HL-60/S4 (cell line): Measurements from ENCODE around the gene ANK3.

Source experiments
- in situ Hi-C: fragments of 300-500 bp; cut with MboI; formaldehyde crosslinking; loops from 2 replicates; pipeline ENCODE4 v1.14.3; 2022; ENCODE audit warnings: low sequenced_read_pairs

ANK3 gene

DNA sequence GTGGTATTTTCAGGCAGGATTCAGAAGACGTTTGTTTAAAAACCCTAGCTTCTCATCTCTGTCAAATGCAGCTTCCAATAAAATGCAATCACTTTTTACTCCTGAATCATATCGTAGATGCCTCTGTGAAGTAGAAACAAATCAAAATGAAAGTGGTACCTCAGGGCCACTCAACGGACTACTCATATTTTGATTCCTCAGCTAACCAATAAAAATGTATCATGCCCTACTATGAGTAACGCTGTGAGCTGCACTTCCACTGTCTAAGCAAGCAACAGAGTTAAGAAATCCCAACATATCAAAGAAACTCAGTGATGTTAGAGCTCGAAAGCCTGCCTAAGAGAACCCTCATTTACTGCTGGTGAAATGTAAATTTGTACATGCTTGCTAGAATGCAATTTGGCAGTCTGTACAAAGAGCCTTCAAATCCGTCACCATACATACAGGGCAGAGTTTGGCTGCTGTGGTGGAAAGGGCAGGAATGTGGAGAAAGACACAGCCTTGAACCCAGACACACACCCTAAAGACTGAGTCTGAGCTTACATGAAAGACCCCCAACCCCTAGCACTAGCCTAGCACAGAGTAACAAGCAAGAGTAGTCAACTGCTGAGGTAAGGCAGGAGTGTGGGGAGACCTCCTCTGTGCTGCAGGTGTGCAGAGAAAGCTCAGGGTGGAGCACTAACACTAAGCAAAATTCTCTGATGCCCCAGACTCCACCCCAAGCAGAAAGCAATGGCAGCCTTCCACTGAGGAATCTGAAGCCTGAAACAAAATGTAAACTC is 151.5 kb downstream of the ANK3 start:
- in situ Hi-C loops, result no loop called here

DNA sequence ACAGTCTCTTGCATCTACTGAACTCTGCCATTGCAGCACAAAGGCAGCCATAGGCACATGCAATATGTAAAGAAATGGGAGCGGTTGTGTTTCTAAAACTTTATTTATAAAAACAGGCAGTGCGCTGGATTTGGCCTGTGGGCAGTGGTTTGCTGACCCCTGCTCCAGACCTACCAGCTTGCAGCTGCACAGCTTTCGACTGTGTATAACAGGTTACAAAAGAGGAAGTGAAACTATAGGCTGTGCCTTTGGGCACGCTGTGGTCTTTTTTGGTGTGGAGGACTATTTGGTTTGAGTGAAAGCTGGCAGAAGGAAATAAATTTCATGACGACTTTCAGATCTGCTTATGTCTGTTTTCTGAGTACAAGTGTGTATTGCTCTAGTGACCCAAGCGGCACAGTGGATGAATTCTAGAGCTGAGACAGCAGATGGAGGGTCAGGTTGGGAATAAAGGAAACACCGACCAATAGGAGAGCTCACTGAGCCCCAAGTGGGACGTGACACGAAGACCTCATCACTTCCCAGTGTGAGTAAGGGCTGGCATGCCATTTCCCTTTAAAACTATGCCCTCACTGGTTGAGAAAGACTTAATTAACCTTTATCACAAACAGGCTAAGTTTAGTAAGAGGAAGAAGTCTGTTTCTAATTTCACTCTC is 152.7 kb downstream of the ANK3 start:
- in situ Hi-C loops, result no loop called here

- in situ Hi-C loops, result no loop called here
These were observed 154.7 kb downstream of the ANK3 start for GRCh38 chr10:60235001-60235400.

- in situ Hi-C loops, result no loop called here
These were observed 155.1 kb downstream of the ANK3 start for GRCh38 chr10:60234551-60234950.

- in situ Hi-C loops, result no loop called here
These were observed 158.8 kb downstream of the ANK3 start for GRCh38 chr10:60230892-60231291.

- in situ Hi-C loops, result no loop called here
These were observed 165.5 kb downstream of the ANK3 start for GRCh38 chr10:60224066-60224705.

DNA sequence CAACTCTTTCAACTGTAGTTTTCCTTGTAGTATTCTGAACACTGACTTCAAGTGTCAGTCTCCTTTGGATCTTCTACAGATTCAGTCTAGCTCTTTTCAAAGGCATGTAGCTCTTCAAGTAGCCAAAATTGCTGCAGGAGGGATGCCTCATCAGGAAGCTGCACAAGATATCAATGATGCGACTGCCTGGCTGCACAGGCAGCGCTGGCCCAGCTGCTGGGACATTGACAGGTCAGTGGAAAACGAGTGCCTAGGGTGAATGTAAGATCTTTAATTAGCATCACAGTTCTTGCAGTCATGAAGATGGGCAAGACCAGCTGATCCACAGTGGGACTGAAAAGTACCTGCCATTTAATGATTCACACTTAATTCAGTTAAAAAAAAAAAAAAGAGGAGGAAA is 167.6 kb downstream of the ANK3 start:
- in situ Hi-C loops, result no loop called here

- in situ Hi-C loops, result no loop called here
These were observed 177.5 kb downstream of the ANK3 start for GRCh38 chr10:60212195-60212594.

- in situ Hi-C loops, result no loop called here
These were observed 179.7 kb downstream of the ANK3 start for GRCh38 chr10:60209874-60210570.

- in situ Hi-C loops, result no loop called here
These were observed 180.9 kb downstream of the ANK3 start for GRCh38 chr10:60208676-60209269.

DNA sequence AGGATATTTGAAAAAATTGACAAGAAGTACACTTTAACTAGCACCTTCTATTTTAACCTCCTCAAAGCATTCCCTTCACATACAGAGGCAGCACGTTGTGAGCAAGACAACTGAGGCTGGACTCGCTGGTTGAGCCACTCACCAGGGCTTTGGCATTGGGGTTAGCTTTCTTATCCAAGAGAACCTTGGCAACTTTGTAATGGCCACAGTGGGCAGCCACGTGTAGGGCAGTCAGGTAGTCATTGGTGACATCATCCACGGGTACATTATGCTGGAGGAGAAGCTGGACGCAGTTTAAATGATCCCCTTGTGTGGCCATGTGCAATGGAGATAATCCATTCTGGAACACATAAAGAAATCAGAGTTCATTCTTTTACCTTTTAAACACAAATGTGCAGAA is 181.8 kb downstream of the ANK3 start:
- in situ Hi-C loops, result no loop called here

- in situ Hi-C loops, result no loop called here
These were observed 182.9 kb downstream of the ANK3 start for GRCh38 chr10:60206735-60207134.

- in situ Hi-C loops, result no loop called here
These were observed 183.9 kb downstream of the ANK3 start for GRCh38 chr10:60205741-60206140.

DNA sequence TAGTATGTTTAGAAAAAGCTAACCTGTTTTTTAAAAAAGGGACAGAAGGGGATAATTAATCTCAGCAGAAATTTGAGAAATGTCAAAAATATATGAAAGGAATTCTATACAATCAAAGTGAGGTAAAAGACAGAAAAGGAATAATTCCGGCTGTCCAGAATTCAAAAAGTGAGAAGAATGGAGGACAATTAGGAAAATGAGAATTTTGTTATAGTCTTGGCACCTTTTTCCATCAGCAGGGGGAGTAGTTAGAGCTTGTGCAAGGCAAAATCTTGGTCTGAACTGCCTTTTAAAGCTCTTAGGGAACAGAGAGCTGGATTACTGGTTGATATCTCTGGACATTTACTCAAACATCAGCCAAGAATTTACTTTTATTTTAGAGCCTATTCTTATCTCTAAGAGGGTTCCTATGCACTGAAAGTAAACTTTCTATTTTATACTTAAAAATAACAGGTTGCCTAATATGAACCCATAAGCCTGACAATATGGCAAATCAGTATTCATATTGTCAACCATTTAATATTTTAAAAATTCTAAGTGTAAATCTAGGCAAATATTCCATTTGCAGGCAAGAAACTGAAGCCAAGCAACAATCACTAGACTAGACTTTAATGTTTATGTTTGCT is 185.6 kb downstream of the ANK3 start:
- in situ Hi-C loops, result no loop called here

DNA sequence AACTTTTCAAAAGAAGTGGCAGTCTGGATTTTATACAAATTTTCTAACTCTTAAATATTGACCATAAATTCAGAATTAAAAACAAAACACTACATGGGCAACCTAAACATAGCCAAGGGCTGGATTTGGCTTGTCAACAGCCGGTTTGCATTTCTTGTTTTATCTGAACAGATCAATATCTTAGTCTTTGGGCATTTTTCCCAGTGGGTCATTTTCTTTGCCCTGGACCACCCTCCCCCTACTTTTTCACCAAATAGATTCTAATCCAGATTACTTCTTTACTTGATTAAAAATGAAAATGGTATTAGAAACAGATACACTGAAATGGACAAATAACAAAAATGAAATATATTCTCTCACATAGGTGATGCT is 189.0 kb downstream of the ANK3 start:
- in situ Hi-C loops, result no loop called here

DNA sequence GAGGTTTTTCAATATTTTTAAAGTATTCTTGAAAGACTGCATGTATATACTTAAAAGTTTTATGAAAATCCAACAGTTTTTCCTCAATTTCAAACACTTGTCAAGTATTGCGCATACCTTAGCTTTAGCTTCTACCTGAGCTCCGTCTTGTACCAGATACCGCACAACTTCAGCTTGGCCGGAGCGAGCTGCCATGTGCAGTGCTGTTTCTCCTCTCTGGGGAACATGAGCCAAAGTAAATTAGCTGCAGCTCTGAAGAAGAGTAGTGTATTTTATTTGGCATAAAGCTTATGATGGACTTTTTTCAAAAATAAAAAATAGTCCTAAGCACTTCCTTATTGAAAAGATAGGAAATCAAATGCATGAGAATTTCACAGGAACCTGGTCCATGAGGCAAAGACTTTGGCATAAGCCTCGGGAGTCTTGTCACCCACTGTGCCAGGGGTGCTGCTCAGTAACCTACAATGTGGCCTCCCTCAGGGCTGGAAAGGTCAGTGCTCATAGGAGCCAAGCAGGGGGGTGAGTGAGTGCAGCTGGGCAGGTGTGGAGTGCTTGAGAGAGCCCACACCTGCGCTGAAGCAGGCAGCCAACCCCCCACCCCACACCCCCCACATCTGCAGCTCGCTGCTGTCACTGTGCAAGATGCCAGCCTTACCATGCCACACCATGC is 189.5 kb downstream of the ANK3 start:
- in situ Hi-C loops, result no loop called here

- in situ Hi-C loops, result no loop called here
These were observed 192.5 kb downstream of the ANK3 start for GRCh38 chr10:60197206-60197605.

- in situ Hi-C loops, result no loop called here
These were observed 195.3 kb downstream of the ANK3 start for GRCh38 chr10:60194421-60194820.

GRCh38 chr10:60192946-60193345 is 196.7 kb downstream of the ANK3 start:
- in situ Hi-C loops, result no loop called here

DNA sequence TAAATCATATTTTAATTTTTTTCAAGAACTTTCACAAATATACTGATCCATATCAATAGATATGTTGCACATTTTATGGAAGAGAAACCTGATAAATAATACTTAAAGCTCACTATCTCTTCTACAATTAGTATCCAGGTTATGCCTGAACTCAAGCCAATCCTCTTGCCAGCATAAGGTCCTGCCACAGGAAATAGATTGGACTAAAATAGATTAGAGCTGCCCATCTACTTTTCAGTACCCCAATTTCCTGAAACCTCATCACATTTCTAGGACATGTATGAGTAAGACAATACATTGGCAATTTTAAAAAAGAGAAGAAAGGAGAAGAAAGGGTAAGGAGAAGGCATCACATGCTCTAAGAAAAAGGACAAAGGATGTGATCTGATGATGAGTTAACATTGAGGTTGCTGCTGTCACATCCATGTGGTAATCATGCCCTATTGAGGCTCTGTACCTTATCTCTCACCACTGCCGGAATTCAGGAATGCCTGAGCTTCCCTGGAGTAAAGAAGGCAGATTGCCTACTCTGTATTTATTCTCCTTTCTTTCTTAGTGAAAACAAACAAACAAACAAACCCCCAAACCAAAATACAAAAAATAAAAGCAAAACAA is 199.7 kb downstream of the ANK3 start:
- in situ Hi-C loops, result no loop called here
